GM18861 (cell line): ENCODE results near the gene ASB3.
A peak's percentile ranks its signal among the peaks of the same experiment; 100 is the strongest.
"Not testable (repeated sequence)": the region's sequence is repeated elsewhere in the genome, so short reads cannot be mapped to it uniquely, and the experiment has no call there.

Experiments used
- ATAC-seq: cut with Tn5 transposase; IDR thresholded peaks from one replicate; pipeline ENCODE4 v1.9.1; 2021; ENCODE audit not compliant: unreplicated experiment

The ASB3 gene, protein sequence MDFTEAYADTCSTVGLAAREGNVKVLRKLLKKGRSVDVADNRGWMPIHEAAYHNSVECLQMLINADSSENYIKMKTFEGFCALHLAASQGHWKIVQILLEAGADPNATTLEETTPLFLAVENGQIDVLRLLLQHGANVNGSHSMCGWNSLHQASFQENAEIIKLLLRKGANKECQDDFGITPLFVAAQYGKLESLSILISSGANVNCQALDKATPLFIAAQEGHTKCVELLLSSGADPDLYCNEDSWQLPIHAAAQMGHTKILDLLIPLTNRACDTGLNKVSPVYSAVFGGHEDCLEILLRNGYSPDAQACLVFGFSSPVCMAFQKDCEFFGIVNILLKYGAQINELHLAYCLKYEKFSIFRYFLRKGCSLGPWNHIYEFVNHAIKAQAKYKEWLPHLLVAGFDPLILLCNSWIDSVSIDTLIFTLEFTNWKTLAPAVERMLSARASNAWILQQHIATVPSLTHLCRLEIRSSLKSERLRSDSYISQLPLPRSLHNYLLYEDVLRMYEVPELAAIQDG

DNA sequence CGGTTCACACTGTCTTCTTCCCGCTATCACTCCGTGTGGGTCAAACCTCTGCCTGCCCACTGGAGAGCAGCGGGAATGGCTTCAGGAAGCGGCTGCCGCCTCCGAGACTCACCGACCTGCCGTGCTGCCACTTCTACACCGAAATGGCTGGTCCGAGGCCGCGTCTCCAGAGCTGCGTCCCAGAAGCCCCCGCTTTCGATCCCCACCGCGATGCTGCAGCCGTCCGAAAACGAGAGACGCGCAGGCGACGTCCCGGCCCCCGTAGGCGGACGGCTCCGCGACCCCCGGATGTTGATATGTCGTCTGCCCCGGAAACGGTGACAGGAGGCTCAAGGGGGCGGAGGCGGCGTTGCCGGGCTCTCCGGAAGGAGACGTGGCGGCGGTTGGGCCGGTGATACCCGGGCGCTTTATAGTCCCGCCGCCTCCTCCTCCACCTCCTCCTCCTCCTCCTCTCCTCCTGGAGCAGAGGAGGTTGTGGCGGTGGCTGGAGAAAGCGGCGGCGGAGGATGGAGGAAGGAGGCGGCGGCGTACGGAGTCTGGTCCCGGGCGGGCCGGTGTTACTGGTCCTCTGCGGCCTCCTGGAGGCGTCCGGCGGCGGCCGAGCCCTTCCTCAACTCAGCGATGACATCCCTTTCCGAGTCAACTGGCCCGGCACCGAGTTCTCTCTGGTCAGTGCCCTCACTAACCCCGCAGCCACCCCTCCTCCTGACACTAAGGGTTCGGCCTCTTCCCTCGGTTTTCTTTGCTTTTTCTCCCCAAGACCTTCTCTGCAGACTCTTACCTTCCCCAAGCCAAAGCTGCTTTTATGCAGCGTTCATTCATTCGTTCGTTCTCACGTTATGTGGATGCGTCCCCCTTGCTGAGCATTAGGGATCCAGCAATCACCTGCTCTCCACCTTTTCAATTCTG is at the start of gene ASB3, which contains the start of gene ERLEC1:
TSS of gene ASB3 (minus strand) at position 249 of the 909 bp plus-strand sequence. CDS start 21,381 bp downstream, outside the sequence.
TSS of gene ERLEC1 (plus strand) at position 340 of the 909 bp plus-strand sequence. CDS start at position 507, 167 bp downstream.
- peak; percentile 92 for ATAC-seq

DNA sequence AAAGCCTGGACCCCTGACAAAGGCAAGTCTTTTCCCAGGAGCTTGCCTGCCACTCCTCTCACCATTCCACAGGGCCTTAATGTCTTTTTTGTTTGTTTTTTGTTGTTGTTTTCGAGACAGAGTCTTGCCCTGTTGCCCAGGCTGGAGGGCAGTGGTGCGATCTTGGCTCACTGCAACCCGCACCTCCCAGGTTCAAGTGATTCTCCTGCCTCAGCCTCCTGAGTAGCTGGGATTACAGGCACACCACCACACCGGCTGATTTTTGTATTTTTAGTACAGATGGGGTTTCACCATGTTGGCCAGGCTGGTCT is 43.2 kb upstream of the ASB3 start:
- not testable (repeated sequence) for ATAC-seq

- ATAC-seq: no peak
Observed at GRCh38 chr2:53829273-53829979, 42.7 kb upstream of the ASB3 start.

- ATAC-seq: no peak
Observed at GRCh38 chr2:53828331-53828730, 41.6 kb upstream of the ASB3 start.

GRCh38 chr2:53827398-53828175 is 40.8 kb upstream of the ASB3 start:
- no peak for ATAC-seq

GRCh38 chr2:53826587-53827397 is 40.0 kb upstream of the ASB3 start:
- no peak for ATAC-seq

GRCh38 chr2:53826030-53826410 is 39.3 kb upstream of the ASB3 start:
- ATAC-seq: no peak

DNA sequence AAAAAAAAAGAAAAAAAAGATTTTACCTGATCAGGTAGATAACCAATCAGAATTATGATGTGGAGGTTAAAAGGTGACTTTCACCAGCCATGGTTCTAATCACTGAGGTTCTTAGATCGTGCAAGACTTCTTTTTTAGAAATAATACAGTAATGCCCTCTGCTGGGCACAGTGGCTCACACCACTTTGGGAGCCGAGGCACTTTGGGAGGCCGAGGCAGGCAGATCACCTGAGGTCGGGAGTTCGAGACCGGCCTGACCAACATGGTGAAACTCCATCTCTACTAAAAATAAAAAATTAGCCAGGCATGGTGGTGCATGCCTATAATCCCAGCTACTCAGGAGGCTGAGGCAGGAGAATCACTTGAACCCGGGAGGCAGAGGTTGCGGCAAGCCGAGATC is 36.9 kb upstream of the ASB3 start:
- not testable (repeated sequence) for ATAC-seq

DNA sequence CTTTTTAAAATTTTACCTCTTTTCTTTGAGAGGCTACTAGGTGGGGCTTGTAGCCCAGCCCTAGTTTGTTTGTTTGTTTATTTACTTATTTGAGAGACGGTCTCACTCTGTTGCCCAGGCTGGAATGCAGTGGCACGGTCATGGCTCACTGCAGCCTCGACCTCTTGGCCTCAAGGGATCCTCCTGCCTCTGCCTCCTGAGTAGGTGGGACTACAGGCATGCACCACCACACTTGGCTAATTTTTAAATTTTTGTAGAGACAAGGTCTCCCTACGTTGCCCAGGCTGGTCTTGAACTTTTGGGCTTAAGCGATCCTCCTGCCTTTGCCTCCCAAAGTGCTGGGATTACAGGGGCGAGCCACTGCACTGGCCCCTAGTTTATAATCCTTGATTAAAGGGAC is 35.1 kb upstream of the ASB3 start:
- no peak for ATAC-seq

DNA sequence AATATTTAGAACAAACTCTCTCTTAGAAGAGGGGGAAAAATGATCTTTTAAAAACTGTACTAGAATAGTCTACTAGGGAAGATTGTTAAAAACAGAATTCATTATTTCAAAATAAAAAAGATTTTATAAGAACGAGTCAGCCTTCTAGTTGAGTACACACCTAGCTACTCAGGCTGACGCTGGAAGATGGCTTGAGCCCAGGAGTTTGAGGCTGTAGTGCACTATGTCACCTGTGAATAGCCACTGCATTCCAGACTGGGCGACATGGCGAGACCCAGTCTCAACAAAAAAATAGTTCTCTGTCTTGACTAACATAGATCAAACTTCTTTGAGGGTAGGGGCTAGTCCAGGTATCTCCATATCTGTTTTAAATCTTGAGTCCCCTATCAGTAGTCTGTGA is 34.0 kb upstream of the ASB3 start:
- no peak for ATAC-seq

DNA sequence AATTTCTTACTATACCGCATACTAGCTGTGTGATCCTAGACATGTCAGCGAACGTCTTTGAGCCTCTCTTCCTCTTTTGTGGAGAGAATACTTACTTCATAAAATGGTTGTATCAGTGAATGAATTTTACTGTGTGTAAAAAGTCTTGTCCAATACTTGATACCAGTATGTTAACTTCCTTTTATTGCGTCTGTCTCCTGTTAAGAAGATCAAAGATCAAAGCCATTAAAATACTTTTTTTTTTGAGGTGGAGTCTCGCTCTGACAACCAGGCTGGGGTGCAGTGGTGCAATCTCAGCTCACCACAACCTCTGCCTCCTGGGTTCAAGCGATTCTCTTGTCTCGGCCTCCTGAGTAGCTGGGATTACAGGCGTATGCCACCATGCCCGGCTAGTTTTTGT is 33.3 kb upstream of the ASB3 start:
- ATAC-seq: no peak

- no peak for ATAC-seq
Observed at GRCh38 chr2:53819634-53820033, 32.9 kb upstream of the ASB3 start.

GRCh38 chr2:53818854-53819435 is 32.2 kb upstream of the ASB3 start:
- no peak for ATAC-seq

GRCh38 chr2:53813151-53813550 is 26.4 kb upstream of the ASB3 start:
- ATAC-seq: no peak

GRCh38 chr2:53811601-53812000 is 24.8 kb upstream of the ASB3 start:
- no peak for ATAC-seq

GRCh38 chr2:53802617-53803151 is 15.9 kb upstream of the ASB3 start:
- ATAC-seq: no peak

GRCh38 chr2:53801547-53801946 is 14.8 kb upstream of the ASB3 start:
- no peak for ATAC-seq

DNA sequence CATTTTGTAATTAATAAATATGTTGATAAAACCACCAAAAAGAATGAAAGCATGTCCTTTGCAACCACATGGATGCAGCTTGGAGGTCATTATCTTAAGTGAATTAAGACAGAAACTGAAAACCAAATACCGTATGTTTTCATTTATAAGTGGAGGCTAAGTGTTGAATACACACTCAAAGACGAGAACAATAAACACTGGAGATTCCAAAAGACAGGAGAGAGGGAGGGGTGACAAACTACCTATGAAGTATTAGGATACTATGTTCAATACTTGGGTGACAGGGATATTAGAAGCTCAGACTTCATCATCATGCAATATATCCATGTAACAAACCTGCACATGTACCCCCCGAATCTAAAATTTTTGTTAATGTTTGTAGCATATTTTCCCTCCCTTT is 7.1 kb upstream of the ASB3 start:
- ATAC-seq: no peak

GRCh38 chr2:53793261-53793660 is 6.5 kb upstream of the ASB3 start:
- no peak for ATAC-seq
